ENCODE measurements around the gene C1QL2.

C1QL2 gene

DNA sequence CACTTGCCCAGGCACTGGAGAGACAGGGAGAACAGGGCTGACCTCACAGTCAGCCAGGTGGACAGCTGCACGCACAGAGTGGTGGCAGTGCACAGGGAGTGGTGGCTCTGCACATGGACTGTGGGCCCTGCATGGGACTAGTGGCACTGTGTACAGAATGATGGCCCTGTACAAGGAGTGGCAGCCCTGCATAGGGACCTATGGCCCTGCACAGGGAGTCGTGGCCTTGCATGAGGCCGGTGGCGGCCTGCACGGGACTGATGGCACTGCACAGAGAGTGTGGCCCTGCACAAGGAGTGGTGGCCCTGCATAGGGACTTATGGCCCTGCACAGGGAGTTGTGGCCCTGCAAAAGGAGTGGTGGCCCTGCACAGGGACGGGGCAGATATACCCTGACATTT lies 46.0 kb upstream of the C1QL2 start:
- TF ChIP-seq POLR2AphosphoS5 (IDR thresholded peaks at IDR 0.05; ENCODE audit: low read depth, low read length): no peak
- no peak for TF ChIP-seq FOXP2 (optimal IDR thresholded peaks at IDR 0.05; ENCODE audit: borderline replicate concordance, extremely low read depth, extremely low read length, insufficient read depth)
- TF ChIP-seq SIN3A (IDR thresholded peaks at IDR 0.05; ENCODE audit: borderline replicate concordance, insufficient read depth, low read length): no peak
- no peak for TF ChIP-seq TAF1 (IDR thresholded peaks at IDR 0.05; ENCODE audit: borderline replicate concordance, insufficient read depth, low read length)
- TF ChIP-seq, protein P1, sequence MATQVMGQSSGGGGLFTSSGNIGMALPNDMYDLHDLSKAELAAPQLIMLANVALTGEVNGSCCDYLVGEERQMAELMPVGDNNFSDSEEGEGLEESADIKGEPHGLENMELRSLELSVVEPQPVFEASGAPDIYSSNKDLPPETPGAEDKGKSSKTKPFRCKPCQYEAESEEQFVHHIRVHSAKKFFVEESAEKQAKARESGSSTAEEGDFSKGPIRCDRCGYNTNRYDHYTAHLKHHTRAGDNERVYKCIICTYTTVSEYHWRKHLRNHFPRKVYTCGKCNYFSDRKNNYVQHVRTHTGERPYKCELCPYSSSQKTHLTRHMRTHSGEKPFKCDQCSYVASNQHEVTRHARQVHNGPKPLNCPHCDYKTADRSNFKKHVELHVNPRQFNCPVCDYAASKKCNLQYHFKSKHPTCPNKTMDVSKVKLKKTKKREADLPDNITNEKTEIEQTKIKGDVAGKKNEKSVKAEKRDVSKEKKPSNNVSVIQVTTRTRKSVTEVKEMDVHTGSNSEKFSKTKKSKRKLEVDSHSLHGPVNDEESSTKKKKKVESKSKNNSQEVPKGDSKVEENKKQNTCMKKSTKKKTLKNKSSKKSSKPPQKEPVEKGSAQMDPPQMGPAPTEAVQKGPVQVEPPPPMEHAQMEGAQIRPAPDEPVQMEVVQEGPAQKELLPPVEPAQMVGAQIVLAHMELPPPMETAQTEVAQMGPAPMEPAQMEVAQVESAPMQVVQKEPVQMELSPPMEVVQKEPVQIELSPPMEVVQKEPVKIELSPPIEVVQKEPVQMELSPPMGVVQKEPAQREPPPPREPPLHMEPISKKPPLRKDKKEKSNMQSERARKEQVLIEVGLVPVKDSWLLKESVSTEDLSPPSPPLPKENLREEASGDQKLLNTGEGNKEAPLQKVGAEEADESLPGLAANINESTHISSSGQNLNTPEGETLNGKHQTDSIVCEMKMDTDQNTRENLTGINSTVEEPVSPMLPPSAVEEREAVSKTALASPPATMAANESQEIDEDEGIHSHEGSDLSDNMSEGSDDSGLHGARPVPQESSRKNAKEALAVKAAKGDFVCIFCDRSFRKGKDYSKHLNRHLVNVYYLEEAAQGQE (IDR thresholded peaks at IDR 0.05; ENCODE audit: insufficient read depth in 1 of 2, low read depth in 2 of 2, low read length in 2 of 2): no peak

DNA sequence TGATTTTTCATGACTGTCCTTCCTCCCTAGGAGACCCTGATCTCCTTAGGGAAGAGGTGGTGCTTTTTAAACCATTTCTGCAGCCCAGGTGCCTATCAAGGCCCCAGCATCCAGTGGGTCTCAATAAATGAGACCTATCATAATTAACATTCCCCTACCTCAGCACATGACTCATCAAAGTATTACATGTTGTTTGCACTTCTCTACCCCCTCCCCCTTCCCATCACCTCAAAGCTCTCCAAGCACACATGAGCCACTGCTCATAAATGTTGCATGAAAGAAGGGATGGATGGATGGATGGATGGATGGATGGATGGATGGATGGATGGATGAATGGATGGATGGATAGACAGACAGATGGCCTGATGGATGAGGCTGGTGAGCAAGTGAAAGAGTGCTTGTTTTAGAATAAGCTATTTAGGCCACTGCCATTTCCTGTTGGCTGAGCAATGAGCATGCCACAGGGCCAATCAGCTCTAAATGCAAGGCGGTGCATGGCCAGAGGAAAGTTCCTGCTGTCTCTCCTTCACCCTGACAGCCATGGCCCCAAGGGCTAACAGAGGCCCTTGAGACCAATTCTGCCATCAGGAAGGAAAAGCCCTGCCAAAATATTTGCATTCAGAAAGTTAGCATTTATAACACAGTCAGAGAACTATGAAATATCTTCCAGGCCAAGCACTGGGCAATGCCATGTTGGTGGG lies 44.2 kb upstream of the C1QL2 start:
- TF ChIP-seq TAF1 (IDR thresholded peaks at IDR 0.05; ENCODE audit: borderline replicate concordance, insufficient read depth, low read length): no peak
- TF ChIP-seq POLR2AphosphoS5 (IDR thresholded peaks at IDR 0.05; ENCODE audit: low read depth, low read length): no peak
- TF ChIP-seq FOXP2 (optimal IDR thresholded peaks at IDR 0.05; ENCODE audit: borderline replicate concordance, extremely low read depth, extremely low read length, insufficient read depth): no peak
- TF ChIP-seq SIN3A (IDR thresholded peaks at IDR 0.05; ENCODE audit: borderline replicate concordance, insufficient read depth, low read length): no peak
- TF ChIP-seq, protein P1 (IDR thresholded peaks at IDR 0.05; ENCODE audit: insufficient read depth in 1 of 2, low read depth in 2 of 2, low read length in 2 of 2): no peak

DNA sequence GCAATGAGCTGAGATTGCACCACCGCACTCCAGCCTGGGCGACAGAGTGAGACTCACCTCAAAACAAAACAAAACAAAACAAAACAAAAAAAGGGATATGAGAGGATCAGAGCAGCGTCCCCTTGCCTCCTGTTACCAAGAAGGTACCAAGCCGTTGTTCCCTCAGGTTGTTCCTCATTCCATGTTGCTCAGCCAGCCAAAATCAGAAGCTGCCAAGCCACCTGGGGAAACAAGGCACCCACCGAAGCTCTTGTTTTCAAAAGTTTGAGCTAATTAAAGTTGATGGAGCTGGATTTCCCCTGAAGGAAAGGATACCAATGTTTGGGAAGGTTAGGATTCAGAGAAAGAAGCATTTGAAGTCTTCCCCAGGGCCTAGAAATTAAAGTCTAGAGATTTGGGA lies 43.3 kb upstream of the C1QL2 start:
- TF ChIP-seq FOXP2 (optimal IDR thresholded peaks at IDR 0.05; ENCODE audit: borderline replicate concordance, extremely low read depth, extremely low read length, insufficient read depth): no peak
- no peak for TF ChIP-seq TAF1 (IDR thresholded peaks at IDR 0.05; ENCODE audit: borderline replicate concordance, insufficient read depth, low read length)
- TF ChIP-seq SIN3A (IDR thresholded peaks at IDR 0.05; ENCODE audit: borderline replicate concordance, insufficient read depth, low read length): no peak
- TF ChIP-seq POLR2AphosphoS5 (IDR thresholded peaks at IDR 0.05; ENCODE audit: low read depth, low read length): no peak
- TF ChIP-seq, protein P1 (IDR thresholded peaks at IDR 0.05; ENCODE audit: insufficient read depth in 1 of 2, low read depth in 2 of 2, low read length in 2 of 2): no peak

DNA sequence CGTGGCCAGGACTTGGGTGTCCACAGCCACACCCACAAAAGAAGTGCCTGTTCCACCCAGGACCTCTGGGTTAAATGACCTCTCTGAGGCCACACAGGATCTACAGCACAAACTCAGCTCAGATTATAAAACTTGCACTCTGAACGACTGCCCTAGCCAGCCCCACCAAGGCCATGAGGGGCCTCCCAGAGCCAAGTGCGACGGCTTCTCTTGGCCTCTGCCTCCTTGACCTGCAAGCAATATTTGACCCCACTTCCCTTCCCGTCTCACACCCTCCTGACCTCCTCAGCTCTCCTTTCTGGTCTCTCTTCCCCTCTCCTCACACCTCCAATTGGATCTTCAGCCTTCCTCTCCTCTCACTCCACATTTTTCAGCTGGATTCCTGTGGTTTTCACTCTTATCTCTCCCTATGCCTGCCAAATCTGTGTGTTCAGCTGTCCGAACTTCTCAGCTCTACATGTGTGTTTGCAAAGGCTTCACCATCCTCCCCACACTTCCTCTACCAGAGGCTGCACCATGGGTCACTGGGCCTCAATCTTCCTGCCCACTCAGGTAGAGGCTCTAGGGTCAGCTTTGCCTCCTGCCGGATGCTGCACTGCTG lies 39.8 kb upstream of the C1QL2 start:
- TF ChIP-seq POLR2AphosphoS5 (IDR thresholded peaks at IDR 0.05; ENCODE audit: low read depth, low read length): no peak
- TF ChIP-seq FOXP2 (optimal IDR thresholded peaks at IDR 0.05; ENCODE audit: borderline replicate concordance, extremely low read depth, extremely low read length, insufficient read depth): no peak
- TF ChIP-seq TAF1 (IDR thresholded peaks at IDR 0.05; ENCODE audit: borderline replicate concordance, insufficient read depth, low read length): no peak
- TF ChIP-seq, protein P1 (IDR thresholded peaks at IDR 0.05; ENCODE audit: insufficient read depth in 1 of 2, low read depth in 2 of 2, low read length in 2 of 2): no peak
- no peak for TF ChIP-seq SIN3A (IDR thresholded peaks at IDR 0.05; ENCODE audit: borderline replicate concordance, insufficient read depth, low read length)

Measured in PFSK-1 (cell line).